Cortex of kidney (tissue), 1 donor: ENCODE measurements around the gene TAF1B.

Experiments
- DNase-seq: peaks from one replicate; lab custom pipeline; 2025; lab: John Stamatoyannopoulos, UW

Gene TAF1B

GRCh38 chr2:9808334-9809063 lies 34.8 kb upstream of the TAF1B start:
- DNase-seq, result no peak

GRCh38 chr2:9809064-9809356 lies 34.3 kb upstream of the TAF1B start:
- no peak for DNase-seq

- DNase-seq, result no peak
Observed at GRCh38 chr2:9809448-9810088, 33.7 kb upstream of the TAF1B start.

GRCh38 chr2:9811216-9811615 lies 32.1 kb upstream of the TAF1B start:
- no peak for DNase-seq

GRCh38 chr2:9811679-9812511 lies 31.4 kb upstream of the TAF1B start:
- DNase-seq, result no peak

GRCh38 chr2:9812945-9813311 lies 30.3 kb upstream of the TAF1B start:
- DNase-seq, result no peak

- DNase-seq, result no peak
Observed at GRCh38 chr2:9813312-9814128, 29.8 kb upstream of the TAF1B start.

GRCh38 chr2:9814129-9814868 lies 29.0 kb upstream of the TAF1B start:
- DNase-seq, result no peak

GRCh38 chr2:9815076-9815475 lies 28.2 kb upstream of the TAF1B start:
- no peak for DNase-seq

- no peak for DNase-seq
Observed at GRCh38 chr2:9815844-9816279, 27.4 kb upstream of the TAF1B start.

- no peak for DNase-seq
Observed at GRCh38 chr2:9818097-9818496, 25.2 kb upstream of the TAF1B start.

- no peak for DNase-seq
Observed at GRCh38 chr2:9819551-9819950, 23.7 kb upstream of the TAF1B start.

GRCh38 chr2:9820020-9820973 lies 23.0 kb upstream of the TAF1B start:
- DNase-seq, result no peak

- no peak for DNase-seq
Observed at GRCh38 chr2:9821805-9822445, 21.3 kb upstream of the TAF1B start.

- no peak for DNase-seq
Observed at GRCh38 chr2:9824441-9824840, 18.8 kb upstream of the TAF1B start.

GRCh38 chr2:9824956-9825720 lies 18.1 kb upstream of the TAF1B start:
- no peak for DNase-seq

- DNase-seq, result no peak
Observed at GRCh38 chr2:9826208-9826607, 17.1 kb upstream of the TAF1B start.

GRCh38 chr2:9830685-9831410 lies 12.4 kb upstream of the TAF1B start:
- DNase-seq, result no peak
